Naive thymus-derived CD4-positive, alpha-beta T cell (primary cell): ENCODE results near the gene ASPSCR1. TPM values are rescaled to one million over a fixed set of nuclear protein-coding genes. Genes with fewer than 3 reads are reported as not detected.

Source experiments
- ATAC-seq: fragments of 150-1000 bp; cut with Tn5 transposase; 2 replicates; pipeline ENCODE4 v1.10.0; 2021; ENCODE audit warnings: mild to moderate bottlenecking, moderate library complexity
- CTCF ChIA-PET: fragments of 350-600 bp; sonication (Branson Sonifier 250); formaldehyde crosslinking; loops from one replicate; lab custom pipeline; 2021; ENCODE audit warnings: antibody characterized with exemption; lab: Charles Lee
- POLR2A ChIA-PET: fragments of 350-600 bp; sonication (Branson Sonifier 250); formaldehyde crosslinking; loops from one replicate; lab custom pipeline; 2021; ENCODE audit warnings: antibody characterized with exemption, inconsistent platforms; lab: Charles Lee
- DNase-seq, 9 donors: peaks; one replicate each; pipeline versions ENCODE4 v3.0.0 to v3.0.0-alpha.2; 2020 to 2022; ENCODE audit warnings: mixed read lengths in 1 of 9
- H3K27ac ChIP-seq: one replicate; pipeline ENCODE4 v1.7.0; 2013; ENCODE audit warnings: mild to moderate bottlenecking, low read depth, low read length, moderate library complexity
- H3K27me3 ChIP-seq, 2 donors: one replicate each; pipeline ENCODE4 v1.7.0; 2013; ENCODE audit warnings: low read length in 2 of 2, mild to moderate bottlenecking in 2 of 2, moderate library complexity in 2 of 2; ENCODE audit not compliant: control insufficient read depth in 2 of 2, insufficient read depth in 2 of 2
- H3K36me3 ChIP-seq, 3 experiments: 1 replicate in 2 of 3; 2 replicates in 1 of 3; pipeline ENCODE4 v1.7.0; 2013; ENCODE audit warnings: low read length in 3 of 3, mild to moderate bottlenecking in 3 of 3, moderate library complexity in 1 of 3; ENCODE audit not compliant: insufficient read depth in 3 of 3, control insufficient read depth in 2 of 3
- H3K4me1 ChIP-seq, 2 donors: one replicate each; pipeline ENCODE4 v1.7.0; 2013; ENCODE audit warnings: low read length in 2 of 2, mild to moderate bottlenecking in 2 of 2, moderate library complexity in 1 of 2; ENCODE audit not compliant: control insufficient read depth in 2 of 2, insufficient read depth in 2 of 2
- H3K4me3 ChIP-seq: 2 replicates; pipeline ENCODE4 v1.7.0; 2013; ENCODE audit warnings: mild to moderate bottlenecking, low read length
- H3K9me3 ChIP-seq, 3 experiments: 1 replicate in 2 of 3; 2 replicates in 1 of 3; pipeline ENCODE4 v1.7.0; 2013; ENCODE audit warnings: low read length in 3 of 3; ENCODE audit not compliant: control insufficient read depth in 2 of 3
- H3K27ac Mint-ChIP-seq, 9 donors: one replicate each; pipeline ENCODE4 v1.8.0; 2020 to 2022; ENCODE audit warnings: mixed read lengths in 9 of 9, mild to moderate bottlenecking in 8 of 9, moderate library complexity in 5 of 9, inconsistent platforms in 2 of 9
- H3K27me3 Mint-ChIP-seq, 5 donors: one replicate each; pipeline ENCODE4 v1.8.0; 2021 to 2022; ENCODE audit warnings: mixed read lengths in 5 of 5, mild to moderate bottlenecking in 1 of 5
- H3K36me3 Mint-ChIP-seq, 5 donors: one replicate each; pipeline ENCODE4 v1.8.0; 2020 to 2022; ENCODE audit warnings: mixed read lengths in 5 of 5, mild to moderate bottlenecking in 3 of 5, inconsistent platforms in 1 of 5
- H3K4me1 Mint-ChIP-seq, 7 donors: one replicate each; pipeline ENCODE4 v1.8.0; 2020 to 2022; ENCODE audit warnings: mixed read lengths in 7 of 7, mild to moderate bottlenecking in 3 of 7, inconsistent platforms in 1 of 7
- H3K4me3 Mint-ChIP-seq, 10 donors: one replicate each; pipeline ENCODE4 v1.8.0; 2020 to 2022; ENCODE audit warnings: mild to moderate bottlenecking in 10 of 10, mixed read lengths in 10 of 10, moderate library complexity in 6 of 10, inconsistent platforms in 2 of 10
- H3K9me3 Mint-ChIP-seq, 11 donors: one replicate each; pipeline ENCODE4 v1.8.0; 2020 to 2022; ENCODE audit warnings: mixed read lengths in 11 of 11, mild to moderate bottlenecking in 4 of 11, inconsistent platforms in 1 of 11, moderate library complexity in 1 of 11
- intact Hi-C, 2 donors: fragments of 100-400 bp; cut with micrococcal nuclease; formaldehyde crosslinking; loops; one replicate each; pipeline ENCODE4 v1.15.1; 2023
- polyA plus RNA-seq, 2 donors: library from polyadenylated mRNA; unstranded; fragments of 300-500 nt; fragmentation: Illumina TruSeq; gene quantifications; one replicate each; pipeline ENCODE4 v1.2.3, GENCODE V29; 2021
- total RNA-seq, 6 experiments: library from RNA in 5 of 6; stranded (reverse) in 5 of 6; gene quantifications; 1 replicate in 5 of 6; 2 replicates in 1 of 6; pipeline ENCODE4 v1.2.3 and lab custom pipeline; 2021 to 2026

The ASPSCR1 gene
- total and polyA plus RNA-seq, 7 experiments from 2014 or later = 24.2 to 46.7 (median 38.0) TPM

GRCh38 chr17:82054351-82055022, 77.1 kb downstream of the ASPSCR1 start:
- H3K4me3 ChIP-seq = no peak overlapping the region
- intact Hi-C loops = no loop called here
- no peaks in the 10 kb centered on the region for H3K27me3 ChIP-seq
- Mint-ChIP-seq H3K4me3 (peak overlapping the region in 5 of 10 donors; percentile 9 to 79 (median 51)), H3K27ac (peak overlapping the region in 2 of 9 donors; percentile 9 to 21), H3K9me3 (no peaks in the 10 kb centered on the region), H3K36me3 (peaks cover 0 to 5% (median 0%) of the 10 kb centered on the region in 5 donors), H3K4me1 (peaks cover 0 to 28% (median 12%) of the 10 kb centered on the region in 7 donors), H3K27me3 (no peaks in the 10 kb centered on the region)
- peaks cover 18 to 31% of the 10 kb centered on the region in 2 donors for H3K4me1 ChIP-seq
- POLR2A ChIA-PET = interaction anchor here (1.9 to 7.7 kb wide), 2 partner anchors 11 to 44 kb away, joined by 5 to 54 read pairs; partner anchors contain the start of gene DUS1L
- H3K9me3 ChIP-seq = no peaks in the 10 kb centered on the region
- CTCF ChIA-PET = no interaction called here
- ATAC-seq (no peak), DNase-seq (peak in 1 of 9 donors; percentile 9)
- no peak overlapping the region for H3K27ac ChIP-seq
- H3K36me3 ChIP-seq = peaks cover 0 to 67% (median 14%) of the 10 kb centered on the region in 3 experiments

GRCh38 chr17:82055023-82055964, 77.9 kb downstream of the ASPSCR1 start:
- H3K4me3 Mint-ChIP-seq = peak overlapping the region in 4 of 10 donors; percentile 9 to 66 (median 32)
- ChIA-PET CTCF (no interaction called here), POLR2A (interaction anchor here (1.9 to 7.7 kb wide), 2 partner anchors 10 to 43 kb away, joined by 5 to 54 read pairs; partner anchors contain the start of gene DUS1L)
- peaks cover 0 to 9% (median 0%) of the 10 kb centered on the region in 5 donors for H3K36me3 Mint-ChIP-seq
- intact Hi-C loops = no loop called here
- Histone ChIP-seq H3K27me3 (no peaks in the 10 kb centered on the region), H3K27ac (no peak overlapping the region), H3K4me1 (peaks cover 18 to 29% of the 10 kb centered on the region in 2 donors), H3K36me3 (peaks cover 0 to 68% (median 16%) of the 10 kb centered on the region in 3 experiments), H3K9me3 (no peaks in the 10 kb centered on the region), H3K4me3 (no peak overlapping the region)
- H3K4me1 Mint-ChIP-seq = peaks cover 0 to 21% (median 10%) of the 10 kb centered on the region in 7 donors
- H3K27me3 Mint-ChIP-seq = no peaks in the 10 kb centered on the region
- peak overlapping the region in 1 of 9 donors; percentile 33 for H3K27ac Mint-ChIP-seq
- DNase-seq (peak in 1 of 9 donors; percentile 8), ATAC-seq (no peak)
- no peaks in the 10 kb centered on the region for H3K9me3 Mint-ChIP-seq

GRCh38 chr17:82055965-82056728, 78.7 kb downstream of the ASPSCR1 start:
- no peaks in the 10 kb centered on the region for H3K27me3 Mint-ChIP-seq
- H3K4me3 Mint-ChIP-seq = no peak overlapping the region
- ChIA-PET POLR2A (interaction anchor here (1.1 to 7.7 kb wide), 2 partner anchors 9 to 20 kb away, joined by 3 to 54 read pairs; partner anchors contain the start of gene DUS1L), CTCF (no interaction called here)
- peaks cover 0 to 9% (median 0%) of the 10 kb centered on the region in 5 donors for H3K36me3 Mint-ChIP-seq
- Histone ChIP-seq H3K4me1 (peaks cover 13 to 21% of the 10 kb centered on the region in 2 donors), H3K4me3 (no peak overlapping the region), H3K27ac (no peak overlapping the region), H3K9me3 (no peaks in the 10 kb centered on the region), H3K36me3 (peaks cover 0 to 75% (median 16%) of the 10 kb centered on the region in 3 experiments), H3K27me3 (no peaks in the 10 kb centered on the region)
- intact Hi-C loops = no loop called here
- no peak for ATAC-seq
- DNase-seq = no peak
- no peak overlapping the region for H3K27ac Mint-ChIP-seq
- no peaks in the 10 kb centered on the region for H3K9me3 Mint-ChIP-seq
- peaks cover 0 to 15% (median 4%) of the 10 kb centered on the region in 7 donors for H3K4me1 Mint-ChIP-seq

- intact Hi-C loops = no loop called here
- POLR2A ChIA-PET = interaction anchor here (1.1 kb wide), 1 partner anchor 21 kb away, joined by 3 read pairs; no protein-coding TSS in a partner anchor
Measured at GRCh38 chr17:82056729-82057621, 79.5 kb downstream of the ASPSCR1 start.

DNA sequence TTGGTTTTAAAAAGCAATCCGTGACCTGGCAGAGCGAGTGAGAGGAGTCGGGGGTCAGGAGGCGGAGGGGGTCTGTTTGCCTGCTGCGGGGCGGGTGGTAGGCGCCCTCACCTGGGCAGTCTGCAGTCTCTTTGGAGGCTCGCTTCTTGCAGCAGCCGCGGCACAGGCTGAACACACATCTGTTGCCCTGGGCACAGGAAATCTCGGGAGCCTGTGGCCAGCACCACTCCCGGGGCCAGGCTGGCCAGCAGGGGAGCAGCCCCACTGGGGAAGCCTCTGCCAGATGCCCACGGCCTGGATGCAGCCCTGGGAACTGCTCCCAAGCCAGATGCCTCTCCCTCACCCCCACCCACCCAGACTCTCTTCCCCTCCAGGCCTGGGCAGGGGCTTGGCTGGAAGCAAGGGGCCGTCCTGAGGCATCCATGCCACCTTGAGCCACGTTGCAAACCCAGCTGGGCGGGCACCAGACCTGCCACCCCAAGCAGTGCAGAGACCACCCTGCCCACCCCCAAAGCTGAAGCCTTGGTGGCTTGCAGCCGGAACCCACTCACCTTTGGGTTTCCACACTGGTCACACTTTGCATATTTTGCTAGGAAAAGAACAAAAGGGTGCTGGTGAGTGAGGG, 80.9 kb downstream of the ASPSCR1 start:
- H3K4me3 ChIP-seq = no peak overlapping the region
- ChIA-PET POLR2A (no interaction called here), CTCF (no interaction called here)
- Mint-ChIP-seq H3K27ac (no peak overlapping the region), H3K9me3 (no peaks in the 10 kb centered on the region), H3K4me3 (no peak overlapping the region), H3K27me3 (no peaks in the 10 kb centered on the region), H3K4me1 (peaks cover 0 to 6% (median 0%) of the 10 kb centered on the region in 7 donors), H3K36me3 (peaks cover 0 to 9% (median 0%) of the 10 kb centered on the region in 5 donors)
- H3K27ac ChIP-seq = no peak overlapping the region
- DNase-seq (no peak), ATAC-seq (no peak)
- intact Hi-C loops = no loop called here
- no peaks in the 10 kb centered on the region for H3K9me3 ChIP-seq
- H3K36me3 ChIP-seq = peaks cover 0 to 93% (median 16%) of the 10 kb centered on the region in 3 experiments
- peaks cover 1 to 11% of the 10 kb centered on the region in 2 donors for H3K4me1 ChIP-seq
- H3K27me3 ChIP-seq = no peaks in the 10 kb centered on the region

More at GRCh38 chr17:82056729-82057621, 79.5 kb downstream of the ASPSCR1 start:
- H3K27ac Mint-ChIP-seq = no peak overlapping the region
- no peaks in the 10 kb centered on the region for H3K27me3 Mint-ChIP-seq
- Histone ChIP-seq H3K9me3 (no peaks in the 10 kb centered on the region), H3K27me3 (no peaks in the 10 kb centered on the region), H3K36me3 (peaks cover 0 to 81% (median 16%) of the 10 kb centered on the region in 3 experiments), H3K27ac (no peak overlapping the region), H3K4me3 (no peak overlapping the region), H3K4me1 (peaks cover 13 to 21% of the 10 kb centered on the region in 2 donors)
- ATAC-seq (no peak), DNase-seq (no peak)
- H3K4me1 Mint-ChIP-seq = peaks cover 0 to 15% (median 4%) of the 10 kb centered on the region in 7 donors
- peaks cover 0 to 9% (median 0%) of the 10 kb centered on the region in 5 donors for H3K36me3 Mint-ChIP-seq
- H3K4me3 Mint-ChIP-seq = no peak overlapping the region
- CTCF ChIA-PET = no interaction called here
- H3K9me3 Mint-ChIP-seq = no peaks in the 10 kb centered on the region
